PC-3 (cell line): Measurements from ENCODE around the gene SUCLA2. TPM values are rescaled to one million over a fixed set of nuclear protein-coding genes. Genes with fewer than 3 reads are reported as not detected.

Experiments used
- ATAC-seq: fragments of 200-7000 bp; cut with Tn5 transposase; 2 replicates; pipeline ENCODE4 v1.9.1; 2020; ENCODE audit warnings: mild to moderate bottlenecking, moderate library complexity
- BruUV-seq: library from RNA; stranded (reverse); fragments of 400-500 nt; replicated peaks from 2 replicates; lab custom pipeline; 2021; lab: Mats Ljungman, UMichigan
- CTCF ChIA-PET: fragments of 300-600 bp; sonication (Branson Sonifier 250); formaldehyde crosslinking; loops from one replicate; lab custom pipeline; 2022; ENCODE audit warnings: antibody characterized with exemption; lab: Charles Lee
- POLR2A ChIA-PET: fragments of 300-600 bp; sonication (Branson Sonifier 250); formaldehyde crosslinking; loops from one replicate; lab custom pipeline; 2022; ENCODE audit warnings: antibody characterized with exemption; ENCODE audit not compliant: unreplicated experiment; lab: Charles Lee
- DNase-seq: peaks from one replicate; pipeline ENCODE4 v3.0.0-alpha.2; 2015
- H2AFZ ChIP-seq: fragments of 300-600 bp; sonication (generic); 2 replicates; pipeline ENCODE4 v1.6.0; 2016; ENCODE audit warnings: antibody characterized with exemption, low read length
- H3F3A ChIP-seq: fragments of 300-600 bp; sonication (generic); one replicate; pipeline ENCODE4 v1.6.0; 2017; ENCODE audit warnings: antibody characterized with exemption, low read length, control low read depth, mild to moderate bottlenecking; ENCODE audit not compliant: unreplicated experiment
- H3K27ac ChIP-seq: fragments of 300-600 bp; sonication (generic); 2 replicates; pipeline ENCODE4 v1.5.1; 2016; ENCODE audit warnings: mild to moderate bottlenecking, low read length
- H3K27me3 ChIP-seq: fragments of 300-600 bp; sonication (generic); 2 replicates; pipeline ENCODE4 v1.6.1; 2016; ENCODE audit warnings: low read length, mixed read lengths
- H3K36me3 ChIP-seq: fragments of 300-600 bp; sonication (generic); 2 replicates; pipeline ENCODE4 v1.6.1; 2016; ENCODE audit warnings: low read depth, mixed run types, low read length, mixed read lengths
- H3K4me1 ChIP-seq: fragments of 300-600 bp; sonication (generic); 2 replicates; pipeline ENCODE4 v1.5.1; 2016; ENCODE audit warnings: low read length; ENCODE audit not compliant: insufficient read depth
- H3K4me2 ChIP-seq: fragments of 300-600 bp; sonication (generic); 2 replicates; pipeline ENCODE4 v1.6.0; 2016; ENCODE audit warnings: low read length
- H3K4me3 ChIP-seq: fragments of 300-600 bp; sonication (generic); 2 replicates; pipeline ENCODE4 v1.5.1; 2016; ENCODE audit warnings: mild to moderate bottlenecking, low read length, mixed read lengths
- H3K79me2 ChIP-seq: fragments of 300-600 bp; sonication (generic); 2 replicates; pipeline ENCODE4 v1.6.1; 2017; ENCODE audit warnings: low read length, mixed read lengths
- H3K9ac ChIP-seq: fragments of 300-600 bp; sonication (generic); 2 replicates; pipeline ENCODE4 v1.6.0; 2016; ENCODE audit warnings: mild to moderate bottlenecking, low read length
- H3K9me2 ChIP-seq: fragments of 300-600 bp; sonication (generic); replicated peaks from 2 replicates; pipeline ENCODE4 v1.6.1; 2016; ENCODE audit warnings: mixed run types, low read length, mixed read lengths
- H3K9me3 ChIP-seq: fragments of 300-600 bp; sonication (generic); 2 replicates; pipeline ENCODE4 v1.6.1; 2016; ENCODE audit warnings: low read length, mixed read lengths
- H4K20me1 ChIP-seq: fragments of 300-600 bp; sonication (generic); 2 replicates; pipeline ENCODE4 v1.6.1; 2016; ENCODE audit warnings: low read length, mixed read lengths
- CTCF ChIP-seq: fragments of 300-600 bp; sonication (generic); conservative IDR thresholded peaks from 2 replicates; pipeline ENCODE4 v1.5.1; 2017; ENCODE audit warnings: antibody characterized with exemption, low read depth, mild to moderate bottlenecking, low read length
- EZH2 ChIP-seq: fragments of 300-600 bp; sonication (generic); IDR thresholded peaks from one replicate; pipeline ENCODE4 v1.6.1; 2017; ENCODE audit warnings: antibody characterized with exemption, mild to moderate bottlenecking, low read length; ENCODE audit not compliant: unreplicated experiment
- EZH2phosphoT487 ChIP-seq: fragments of 300-600 bp; sonication (generic); IDR thresholded peaks from 2 replicates; pipeline ENCODE4 v1.6.1; 2018; ENCODE audit warnings: mild to moderate bottlenecking, antibody characterized with exemption, low read length, borderline replicate concordance
- intact Hi-C: fragments of 100-400 bp; cut with micrococcal nuclease; formaldehyde crosslinking; loops from 2 replicates; pipeline ENCODE4 v1.9.0; 2023
- total RNA-seq: library from RNA; depleted of rRNA; stranded (reverse); fragments of >200 nt; gene quantifications from 2 replicates; pipeline ENCODE4 v1.2.3, GENCODE V29; 2014

Gene SUCLA2
- total RNA-seq, 1 experiment from 2014 or later = 35.0 TPM

DNA sequence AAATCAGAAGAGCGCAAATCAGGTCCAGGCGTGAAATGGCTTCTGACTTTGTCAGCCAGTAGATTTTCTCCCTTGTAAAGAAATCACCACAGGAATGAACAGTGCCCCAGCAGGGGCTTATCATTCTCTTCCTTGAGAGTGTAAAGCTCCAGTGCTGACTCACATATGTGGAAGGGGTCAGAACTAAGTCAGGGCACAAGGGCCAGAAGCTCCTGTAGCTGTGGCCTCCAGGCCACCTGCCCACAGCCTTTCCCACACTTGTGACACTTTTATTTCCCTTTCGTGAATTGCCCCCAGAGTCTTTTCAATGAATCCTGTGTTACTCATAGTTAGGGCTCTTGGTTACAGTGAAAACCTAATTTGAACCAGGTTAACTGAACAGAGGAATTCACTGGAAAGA is 99.6 kb downstream of the SUCLA2 start:
- peaks cover 13% of the 10 kb centered on the region for H3K4me1 ChIP-seq
- H3K9me3 ChIP-seq = no peaks in the 10 kb centered on the region
- CTCF ChIA-PET = no interaction called here
- no peaks in the 10 kb centered on the region for H3K9me2 ChIP-seq
- no peak overlapping the region for H3K9ac ChIP-seq
- intact Hi-C loops = no loop called here
- H2AFZ ChIP-seq = no peak overlapping the region
- H3K4me2 ChIP-seq = no peak overlapping the region
- H3K27me3 ChIP-seq = no peaks in the 10 kb centered on the region
- BruUV-seq = no TSS peak
- DNase-seq (no peak), ATAC-seq (no peak)
- POLR2A ChIA-PET = no interaction called here
- H3K4me3 ChIP-seq = no peak overlapping the region
- H4K20me1 ChIP-seq = no peaks in the 10 kb centered on the region
- no peaks in the 10 kb centered on the region for H3F3A ChIP-seq
- no peaks in the 10 kb centered on the region for H3K79me2 ChIP-seq
- H3K36me3 ChIP-seq = no peaks in the 10 kb centered on the region
- no peak overlapping the region for H3K27ac ChIP-seq
- TF ChIP-seq EZH2 (no peak), CTCF (no peak), EZH2phosphoT487 (no peak)

DNA sequence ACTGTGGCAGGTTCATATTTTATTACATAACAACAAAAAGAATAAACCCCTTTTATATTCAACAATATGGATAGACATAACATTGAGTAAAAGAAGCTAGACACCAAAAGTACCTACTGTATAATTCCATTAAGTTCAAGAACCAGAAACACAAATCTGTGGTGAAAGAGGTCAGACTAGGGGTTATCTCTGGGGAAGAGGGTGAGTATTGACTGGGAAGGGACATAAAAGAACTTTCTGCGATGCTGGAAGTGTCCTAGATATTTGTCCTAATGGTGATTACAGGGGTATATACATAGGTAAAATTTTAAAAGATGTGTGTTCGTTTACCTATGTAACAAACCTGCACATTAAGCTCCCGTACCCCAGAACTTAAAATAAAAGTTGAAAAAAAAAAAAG is 103.0 kb downstream of the SUCLA2 start:
- Histone ChIP-seq H3K4me3 (no peak overlapping the region), H3K27me3 (no peaks in the 10 kb centered on the region), H3K36me3 (no peaks in the 10 kb centered on the region), H3K27ac (peak overlapping the region; percentile 45), H3F3A (no peaks in the 10 kb centered on the region), H3K4me1 (peaks cover 23% of the 10 kb centered on the region), H3K9ac (no peak overlapping the region), H3K9me2 (no peaks in the 10 kb centered on the region), H4K20me1 (no peaks in the 10 kb centered on the region), H3K4me2 (no peak overlapping the region), H3K79me2 (no peaks in the 10 kb centered on the region), H3K9me3 (no peaks in the 10 kb centered on the region), H2AFZ (no peak overlapping the region)
- no TSS peak for BruUV-seq
- ATAC-seq (no peak), DNase-seq (no peak)
- ChIA-PET POLR2A (no interaction called here), CTCF (no interaction called here)
- TF ChIP-seq EZH2 (no peak), EZH2phosphoT487 (no peak), CTCF (no peak)
- intact Hi-C loops = no loop called here

DNA sequence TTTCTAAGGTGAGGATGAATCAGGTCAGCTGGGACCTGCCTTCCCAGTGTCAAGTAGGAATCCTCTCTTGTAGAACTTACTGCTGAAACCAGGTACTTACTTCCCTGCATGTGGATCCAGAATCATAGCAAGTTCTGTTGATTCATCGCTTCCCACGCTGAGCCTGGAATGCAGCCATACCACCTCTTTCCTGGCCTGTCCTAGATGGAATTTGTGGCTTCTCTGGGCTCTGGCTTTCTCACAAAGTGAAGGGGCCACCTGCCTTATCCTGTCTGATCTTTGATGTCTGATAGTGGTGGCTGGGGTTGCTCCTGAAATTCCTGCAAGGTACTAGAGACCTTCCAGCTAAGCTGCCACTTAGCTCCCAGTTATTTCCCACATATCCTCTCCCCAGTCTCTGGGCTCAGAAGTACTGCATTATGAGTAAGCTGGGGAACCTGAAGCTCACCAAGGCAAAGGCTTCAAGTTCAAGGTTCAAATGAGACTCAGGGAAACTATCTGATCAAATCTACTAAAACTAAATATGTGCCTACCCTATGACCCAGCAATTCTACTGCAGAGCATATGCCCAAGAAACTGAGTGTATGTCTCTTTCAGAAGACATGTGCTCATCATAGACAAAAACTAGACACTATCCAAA is 103.5 kb downstream of the SUCLA2 start:
- BruUV-seq = no TSS peak

More for the DNA sequence above, 103.5 kb downstream of the SUCLA2 start:
- Histone ChIP-seq H3K27ac (peak overlapping the region; percentile 45), H3K9me3 (no peaks in the 10 kb centered on the region), H2AFZ (no peak overlapping the region), H4K20me1 (no peaks in the 10 kb centered on the region), H3K79me2 (no peaks in the 10 kb centered on the region), H3K9ac (no peak overlapping the region), H3K4me3 (no peak overlapping the region), H3K27me3 (no peaks in the 10 kb centered on the region), H3K9me2 (no peaks in the 10 kb centered on the region), H3K36me3 (no peaks in the 10 kb centered on the region), H3F3A (no peaks in the 10 kb centered on the region), H3K4me1 (peaks cover 24% of the 10 kb centered on the region), H3K4me2 (peak overlapping the region; percentile 35; the same call in 1 of the 2 replicates)
- TF ChIP-seq EZH2phosphoT487 = no peak
- no peak for TF ChIP-seq CTCF
- TF ChIP-seq EZH2 = no peak
- DNase-seq = peak; percentile 70
- ATAC-seq = peak; percentile 55
- intact Hi-C loops = no loop called here
- POLR2A ChIA-PET = no interaction called here
- CTCF ChIA-PET = no interaction called here
